T-cell (primary cell): Measurements from ENCODE around the gene SH3TC2. TPM values are rescaled to one million over a fixed set of nuclear protein-coding genes. Genes with fewer than 3 reads are reported as not detected.
A peak's percentile ranks its signal among the peaks of the same experiment; 100 is the strongest.

Source experiments
- ATAC-seq, 4 experiments: fragments of 200-7000 bp in 3 of 4; fragments of 150-1000 bp in 1 of 4; cut with Tn5 transposase; replicated peaks in 1 of 4; 1 replicate in 3 of 4; 2 replicates in 1 of 4; pipeline ENCODE4 v1.10.0; 2021; ENCODE audit warnings: moderate library complexity in 3 of 4, mild to moderate bottlenecking in 2 of 4, moderate number of reproducible peaks in 1 of 4
- CTCF ChIA-PET, 2 donors: fragments of 300-600 bp; sonication (Branson Sonifier 250); formaldehyde crosslinking; loops; one replicate each; lab custom pipeline; 2022; ENCODE audit warnings: antibody characterized with exemption in 2 of 2; lab: Charles Lee
- POLR2A ChIA-PET, 2 donors: fragments of 300-600 bp; sonication (Branson Sonifier 250); formaldehyde crosslinking; loops; one replicate each; lab custom pipeline; 2022; ENCODE audit warnings: antibody characterized with exemption in 2 of 2; lab: Charles Lee
- DNase-seq, 35 experiments: peaks; one replicate each; pipeline versions ENCODE4 v3.0.0 to v3.0.0-alpha.2; 2013 to 2023
- H3K27ac ChIP-seq: one replicate; pipeline ENCODE4 v1.5.1; 2013; ENCODE audit warnings: low read length
- H3K27me3 ChIP-seq, 2 experiments: replicated peaks in 1 of 2; 1 replicate in 1 of 2; 2 replicates in 1 of 2; pipeline versions ENCODE4 v1.6.1 to v1.7.0; 2013; ENCODE audit warnings: low read length in 1 of 2, mixed read lengths in 1 of 2; ENCODE audit not compliant: control insufficient read depth in 2 of 2, insufficient read depth in 2 of 2; ENCODE audit errors: extremely low read depth in 1 of 2
- H3K36me3 ChIP-seq, 2 donors: 1 replicate in 1 of 2; 2 replicates in 1 of 2; pipeline versions ENCODE4 v1.6.1 to v1.7.0; 2013; ENCODE audit warnings: low read length in 1 of 2; ENCODE audit not compliant: control insufficient read depth in 2 of 2, insufficient read depth in 1 of 2; ENCODE audit errors: extremely low read depth in 1 of 2
- H3K4me1 ChIP-seq, 2 experiments: 1 replicate in 1 of 2; 2 replicates in 1 of 2; pipeline versions ENCODE4 v1.6.1 to v1.7.0; 2013; ENCODE audit warnings: low read length in 2 of 2, mixed read lengths in 1 of 2; ENCODE audit not compliant: insufficient read depth in 2 of 2, control insufficient read depth in 1 of 2; ENCODE audit errors: extremely low read depth in 1 of 2
- H3K4me3 ChIP-seq, 2 donors: 1 replicate in 1 of 2; 2 replicates in 1 of 2; pipeline versions ENCODE4 v1.5.1 to v1.7.0; 2013; ENCODE audit warnings: mild to moderate bottlenecking in 2 of 2, low read length in 1 of 2, moderate library complexity in 1 of 2; ENCODE audit not compliant: control insufficient read depth in 1 of 2; ENCODE audit errors: extremely low read depth in 1 of 2
- H3K9me3 ChIP-seq: 2 replicates; pipeline ENCODE4 v1.7.0; 2013
- H3K27ac Mint-ChIP-seq, 2 donors: one replicate each; pipeline ENCODE4 v1.8.0; 2020 to 2021; ENCODE audit warnings: mild to moderate bottlenecking in 2 of 2, mixed read lengths in 2 of 2
- H3K27me3 Mint-ChIP-seq, 2 donors: one replicate each; pipeline ENCODE4 v1.8.0; 2021 to 2022; ENCODE audit warnings: mixed read lengths in 2 of 2
- H3K36me3 Mint-ChIP-seq: one replicate; pipeline ENCODE4 v1.8.0; 2021; ENCODE audit warnings: mixed read lengths
- H3K4me1 Mint-ChIP-seq, 3 donors: one replicate each; pipeline ENCODE4 v1.8.0; 2020 to 2022; ENCODE audit warnings: mixed read lengths in 3 of 3, mild to moderate bottlenecking in 1 of 3
- H3K4me3 Mint-ChIP-seq, 3 donors: one replicate each; pipeline ENCODE4 v1.8.0; 2020 to 2022; ENCODE audit warnings: mild to moderate bottlenecking in 3 of 3, mixed read lengths in 3 of 3, moderate library complexity in 3 of 3
- H3K9me3 Mint-ChIP-seq, 3 donors: one replicate each; pipeline ENCODE4 v1.8.0; 2020 to 2022; ENCODE audit warnings: mixed read lengths in 3 of 3
- WGBS: methylation state at CpG from one replicate; pipeline ENCODE4 v1.1.5; 2013; ENCODE audit warnings: missing lambda C conversion rate; ENCODE audit not compliant: insufficient coverage; 5-methylcytosine and 5-hydroxymethylcytosine counted together
- total RNA-seq, 35 experiments: library from RNA in 6 of 35; stranded (reverse) in 6 of 35; fragments of 120-200 nt in 1 of 35; gene quantifications; one replicate each; pipeline versions ENCODE4 v1.2.1 to v1.2.4 and lab custom pipeline; 2013 to 2026

SH3TC2 gene
- total RNA-seq, 5 donors from 2014 or later (not counting 1 experiment from before 2014, with no cell fraction given), result not detected

- Histone ChIP-seq H3K27me3 (no peaks in the 10 kb centered on the region), H3K4me1 (no peaks in the 10 kb centered on the region), H3K27ac (no peak overlapping the region), H3K9me3 (no peaks in the 10 kb centered on the region), H3K4me3 (no peak overlapping the region), H3K36me3 (no peaks in the 10 kb centered on the region)
- Mint-ChIP-seq H3K27ac (no peak overlapping the region), H3K9me3 (no peaks in the 10 kb centered on the region), H3K36me3 (no peaks in the 10 kb centered on the region), H3K4me3 (no peak overlapping the region), H3K27me3 (peaks cover 0 to 4% of the 10 kb centered on the region in 2 donors), H3K4me1 (no peaks in the 10 kb centered on the region)
- ATAC-seq (no peak), DNase-seq (no peak)
- ChIA-PET CTCF (interaction anchor here (1.2 to 1.7 kb wide), 3 partner anchors 10 to 294 kb away, joined by 3 to 7 read pairs (median 6); no protein-coding TSS in a partner anchor), POLR2A (interaction anchor here in 1 of 2 donors (0.6 kb wide), 1 partner anchor 232 kb away, joined by 7 read pairs; no protein-coding TSS in a partner anchor)
Observed at GRCh38 chr5:149024943-149025342, 37.9 kb downstream of the SH3TC2 start.

- Histone ChIP-seq H3K4me3 (no peak overlapping the region), H3K36me3 (no peaks in the 10 kb centered on the region), H3K9me3 (no peaks in the 10 kb centered on the region), H3K4me1 (no peaks in the 10 kb centered on the region), H3K27ac (no peak overlapping the region), H3K27me3 (no peaks in the 10 kb centered on the region)
- Mint-ChIP-seq H3K27ac (no peak overlapping the region), H3K4me3 (no peak overlapping the region), H3K27me3 (peaks cover 4% of the 10 kb centered on the region in 2 donors), H3K4me1 (no peaks in the 10 kb centered on the region), H3K9me3 (no peaks in the 10 kb centered on the region), H3K36me3 (no peaks in the 10 kb centered on the region)
- ChIA-PET POLR2A (interaction anchor here in 1 of 2 donors (0.6 kb wide), 1 partner anchor 232 kb away, joined by 7 read pairs; no protein-coding TSS in a partner anchor), CTCF (interaction anchor here (1.2 to 1.7 kb wide), 3 partner anchors 10 to 293 kb away, joined by 3 to 7 read pairs (median 6); no protein-coding TSS in a partner anchor)
- ATAC-seq (no peak), DNase-seq (no peak)
- no CpG with 5 or more reads among the region's 1 CpG for whole genome bisulfite sequencing
Observed at GRCh38 chr5:149024477-149024876, 38.4 kb downstream of the SH3TC2 start.

DNA sequence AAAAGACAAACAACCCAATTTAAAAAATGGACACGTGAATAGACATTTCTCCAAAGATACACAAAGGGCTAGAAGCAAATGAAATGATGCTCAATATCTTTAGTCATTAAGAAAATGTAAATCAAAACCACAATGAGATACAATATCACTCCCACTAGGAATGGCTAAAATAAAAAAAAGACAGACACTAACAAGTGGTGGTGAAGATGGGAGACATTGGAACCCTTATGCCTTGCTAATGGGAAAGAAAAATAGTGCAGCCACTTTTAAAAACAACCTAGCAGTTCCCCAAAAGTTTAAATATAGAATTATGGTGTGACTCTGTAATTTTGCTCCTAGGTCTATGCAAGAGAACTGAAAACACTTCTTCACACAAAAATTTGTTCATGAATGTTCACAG is 40.7 kb downstream of the SH3TC2 start:
- no peak overlapping the region for H3K27ac ChIP-seq
- H3K4me3 ChIP-seq, result no peak overlapping the region
- Mint-ChIP-seq H3K27me3 (peaks cover 11 to 12% of the 10 kb centered on the region in 2 donors), H3K36me3 (no peaks in the 10 kb centered on the region), H3K27ac (no peak overlapping the region), H3K9me3 (no peaks in the 10 kb centered on the region), H3K4me1 (no peaks in the 10 kb centered on the region), H3K4me3 (no peak overlapping the region)
- no peak for ATAC-seq
- no CpG with 5 or more reads among the region's 1 CpG for WGBS
- H3K27me3 ChIP-seq, result no peaks in the 10 kb centered on the region
- CTCF ChIA-PET, result no interaction called here
- H3K36me3 ChIP-seq, result no peaks in the 10 kb centered on the region
- no peaks in the 10 kb centered on the region for H3K4me1 ChIP-seq
- no peaks in the 10 kb centered on the region for H3K9me3 ChIP-seq
- POLR2A ChIA-PET, result no interaction called here
- DNase-seq, result no peak

DNA sequence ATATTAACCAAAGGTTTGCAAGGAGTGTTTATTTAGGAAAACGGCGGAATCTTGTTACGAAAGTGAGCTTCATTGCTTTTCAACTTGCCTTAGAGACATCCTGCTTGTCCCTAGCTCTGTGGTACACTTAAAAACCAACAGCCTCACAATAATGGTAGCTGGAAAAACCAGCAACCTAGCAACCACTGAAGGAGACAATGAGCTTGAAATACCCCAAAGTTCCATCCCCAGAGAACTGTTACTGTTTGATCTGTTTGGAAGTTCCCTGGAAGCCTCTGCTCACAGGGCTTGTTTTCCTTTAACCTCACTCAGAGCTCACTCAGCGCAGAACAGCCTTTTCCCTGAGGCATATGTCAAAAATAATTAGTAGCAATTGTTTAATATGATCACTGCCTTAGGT is 43.2 kb downstream of the SH3TC2 start:
- Mint-ChIP-seq H3K36me3 (no peaks in the 10 kb centered on the region), H3K27me3 (peaks cover 11 to 12% of the 10 kb centered on the region in 2 donors), H3K27ac (no peak overlapping the region), H3K4me3 (no peak overlapping the region), H3K9me3 (no peaks in the 10 kb centered on the region), H3K4me1 (no peaks in the 10 kb centered on the region)
- ChIA-PET POLR2A (no interaction called here), CTCF (interaction anchor here in 1 of 2 donors (0.7 to 1.0 kb wide), 2 partner anchors 108 to 289 kb away, joined by 3 to 4 read pairs; no protein-coding TSS in a partner anchor)
- H3K27me3 ChIP-seq, result peaks cover 0 to 2% of the 10 kb centered on the region in 2 experiments
- H3K36me3 ChIP-seq, result no peaks in the 10 kb centered on the region
- ATAC-seq (no peak), DNase-seq (no peak)
- H3K9me3 ChIP-seq, result no peaks in the 10 kb centered on the region
- no peak overlapping the region for H3K4me3 ChIP-seq
- WGBS, result no CpG with 5 or more reads among the region's 4 CpGs
- no peak overlapping the region for H3K27ac ChIP-seq
- H3K4me1 ChIP-seq, result no peaks in the 10 kb centered on the region

DNA sequence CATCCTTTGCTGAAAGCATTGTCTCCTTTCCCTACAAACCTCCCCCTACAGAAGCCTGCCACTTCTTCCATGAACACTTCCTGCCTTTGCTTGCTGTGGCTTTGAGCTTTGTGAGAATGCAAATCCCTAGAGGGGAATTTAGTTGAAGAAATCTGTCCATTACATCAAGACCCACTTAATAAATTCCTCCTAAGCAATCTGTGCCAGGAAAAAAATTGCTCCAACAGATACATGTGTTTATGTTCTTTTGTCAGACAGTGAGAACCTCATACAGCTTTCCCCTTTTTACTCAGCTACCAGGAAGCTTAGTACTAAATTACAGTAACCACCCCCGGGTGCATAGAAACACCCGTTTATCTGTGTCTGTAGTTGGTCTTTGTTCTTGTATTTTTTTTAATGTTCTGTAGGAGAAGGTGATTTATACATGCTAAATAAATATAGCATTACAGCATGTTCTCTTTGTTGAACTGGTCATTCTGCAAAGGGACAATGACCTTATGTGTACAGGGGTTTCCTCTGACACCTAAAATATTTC is 43.9 kb downstream of the SH3TC2 start:
- Mint-ChIP-seq H3K27ac (peak overlapping the region in 1 of 2 donors; percentile 36), H3K4me1 (no peaks in the 10 kb centered on the region), H3K36me3 (no peaks in the 10 kb centered on the region), H3K9me3 (no peaks in the 10 kb centered on the region), H3K27me3 (peaks cover 11 to 12% of the 10 kb centered on the region in 2 donors), H3K4me3 (no peak overlapping the region)
- no CpG with 5 or more reads among the region's 2 CpGs for WGBS
- Histone ChIP-seq H3K27me3 (peaks cover 0 to 2% of the 10 kb centered on the region in 2 experiments), H3K4me1 (no peaks in the 10 kb centered on the region), H3K27ac (no peak overlapping the region), H3K9me3 (no peaks in the 10 kb centered on the region), H3K36me3 (no peaks in the 10 kb centered on the region), H3K4me3 (no peak overlapping the region)
- no peak for ATAC-seq
- POLR2A ChIA-PET, result no interaction called here
- DNase-seq, result no peak
- CTCF ChIA-PET, result interaction anchor here in 1 of 2 donors (1.0 to 1.3 kb wide), 2 partner anchors 284 to 288 kb away, joined by 3 to 4 read pairs; no protein-coding TSS in a partner anchor

DNA sequence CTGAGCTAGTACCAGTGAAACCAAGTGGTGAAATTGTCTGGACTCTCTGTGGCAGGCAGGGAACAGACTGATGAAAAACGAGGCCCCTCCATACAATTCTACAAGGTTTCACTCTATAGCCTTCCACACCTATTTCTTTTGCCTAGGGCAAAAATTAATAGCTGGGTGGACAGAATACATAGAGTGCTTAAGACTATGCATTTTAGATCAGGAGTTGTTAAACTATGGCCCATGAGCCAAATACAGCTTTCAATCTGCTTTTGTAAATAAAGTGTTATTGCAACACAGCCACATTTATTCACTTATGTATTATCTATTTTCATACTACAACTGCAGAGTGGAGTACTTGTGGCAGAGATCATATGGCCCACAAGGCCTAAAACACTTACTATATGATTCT is 45.2 kb downstream of the SH3TC2 start:
- POLR2A ChIA-PET, result no interaction called here
- no peak for DNase-seq
- Mint-ChIP-seq H3K9me3 (no peaks in the 10 kb centered on the region), H3K27me3 (peaks cover 11 to 12% of the 10 kb centered on the region in 2 donors), H3K27ac (no peak overlapping the region), H3K4me3 (no peak overlapping the region), H3K4me1 (no peaks in the 10 kb centered on the region), H3K36me3 (no peaks in the 10 kb centered on the region)
- Histone ChIP-seq H3K36me3 (no peaks in the 10 kb centered on the region), H3K27ac (no peak overlapping the region), H3K4me3 (no peak overlapping the region), H3K27me3 (peaks cover 0 to 2% of the 10 kb centered on the region in 2 experiments), H3K9me3 (no peaks in the 10 kb centered on the region), H3K4me1 (no peaks in the 10 kb centered on the region)
- ATAC-seq, result no peak
- CTCF ChIA-PET, result interaction anchor here in 1 of 2 donors (1.3 to 1.4 kb wide), 2 partner anchors 9 to 282 kb away, joined by 3 read pairs; no protein-coding TSS in a partner anchor
- WGBS, result no CpG with 5 or more reads among the region's 1 CpG
